Measurements from ENCODE around the gene PTPRT.

Gene PTPRT

GRCh38 chr20:42373049-42373448, 816.7 kb downstream of the PTPRT start:
- Histone ChIP-seq H3K4me1 (ENCODE audit: insufficient read depth, low read length) (no peaks in the 10 kb centered on the region), H3K9me3 (ENCODE audit: control insufficient read depth, insufficient read depth, low read length) (no peaks in the 10 kb centered on the region), H3K9ac (ENCODE audit: low read depth, low read length) (no peak overlapping the region), H3K36me3 (ENCODE audit: insufficient read depth, low read length) (no peaks in the 10 kb centered on the region)

GRCh38 chr20:42370075-42370474, 819.6 kb downstream of the PTPRT start:
- Histone ChIP-seq H3K9ac (ENCODE audit: low read depth, low read length) (no peak overlapping the region), H3K9me3 (ENCODE audit: control insufficient read depth, insufficient read depth, low read length) (no peaks in the 10 kb centered on the region), H3K4me1 (ENCODE audit: insufficient read depth, low read length) (no peaks in the 10 kb centered on the region), H3K36me3 (ENCODE audit: insufficient read depth, low read length) (no peaks in the 10 kb centered on the region)

- Histone ChIP-seq H3K9me3 (ENCODE audit: control insufficient read depth, insufficient read depth, low read length) (no peaks in the 10 kb centered on the region), H3K4me1 (ENCODE audit: insufficient read depth, low read length) (no peaks in the 10 kb centered on the region), H3K36me3 (ENCODE audit: insufficient read depth, low read length) (no peaks in the 10 kb centered on the region), H3K9ac (ENCODE audit: low read depth, low read length) (no peak overlapping the region)
These were observed 820.8 kb downstream of the PTPRT start for GRCh38 chr20:42368910-42369309.

- H3K9me3 ChIP-seq (ENCODE audit: control insufficient read depth, insufficient read depth, low read length) = no peaks in the 10 kb centered on the region
- H3K36me3 ChIP-seq (ENCODE audit: insufficient read depth, low read length) = no peaks in the 10 kb centered on the region
- H3K4me1 ChIP-seq (ENCODE audit: insufficient read depth, low read length) = no peaks in the 10 kb centered on the region
These were observed 823.1 kb downstream of the PTPRT start for GRCh38 chr20:42366626-42367025.

GRCh38 chr20:42364446-42364845, 825.3 kb downstream of the PTPRT start:
- Histone ChIP-seq H3K36me3 (ENCODE audit: insufficient read depth, low read length) (no peaks in the 10 kb centered on the region), H3K9ac (ENCODE audit: low read depth, low read length) (no peak overlapping the region), H3K4me1 (ENCODE audit: insufficient read depth, low read length) (no peaks in the 10 kb centered on the region), H3K9me3 (ENCODE audit: control insufficient read depth, insufficient read depth, low read length) (no peaks in the 10 kb centered on the region)

More at GRCh38 chr20:42366626-42367025, 823.1 kb downstream of the PTPRT start:
- no peak overlapping the region for H3K9ac ChIP-seq (ENCODE audit: low read depth, low read length)

GRCh38 chr20:42361402-42361970, 828.2 kb downstream of the PTPRT start:
- no peaks in the 10 kb centered on the region for H3K4me1 ChIP-seq (ENCODE audit: insufficient read depth, low read length)
- H3K9ac ChIP-seq (ENCODE audit: low read depth, low read length) = no peak overlapping the region
- no peaks in the 10 kb centered on the region for H3K36me3 ChIP-seq (ENCODE audit: insufficient read depth, low read length)
- no peaks in the 10 kb centered on the region for H3K9me3 ChIP-seq (ENCODE audit: control insufficient read depth, insufficient read depth, low read length)

- Histone ChIP-seq H3K4me1 (ENCODE audit: insufficient read depth, low read length) (no peaks in the 10 kb centered on the region), H3K9ac (ENCODE audit: low read depth, low read length) (no peak overlapping the region), H3K9me3 (ENCODE audit: control insufficient read depth, insufficient read depth, low read length) (no peaks in the 10 kb centered on the region), H3K36me3 (ENCODE audit: insufficient read depth, low read length) (no peaks in the 10 kb centered on the region)
These were observed 829.1 kb downstream of the PTPRT start for GRCh38 chr20:42360621-42361020.

- Histone ChIP-seq H3K9ac (ENCODE audit: low read depth, low read length) (no peak overlapping the region), H3K4me1 (ENCODE audit: insufficient read depth, low read length) (no peaks in the 10 kb centered on the region), H3K36me3 (ENCODE audit: insufficient read depth, low read length) (no peaks in the 10 kb centered on the region), H3K9me3 (ENCODE audit: control insufficient read depth, insufficient read depth, low read length) (no peaks in the 10 kb centered on the region)
These were observed 830.1 kb downstream of the PTPRT start for GRCh38 chr20:42359617-42360016.

- no peaks in the 10 kb centered on the region for H3K36me3 ChIP-seq (ENCODE audit: insufficient read depth, low read length)
- H3K4me1 ChIP-seq (ENCODE audit: insufficient read depth, low read length) = peaks cover 17% of the 10 kb centered on the region; the same call in 1 of the 2 replicates
- H3K9ac ChIP-seq (ENCODE audit: low read depth, low read length) = no peak overlapping the region
- no peaks in the 10 kb centered on the region for H3K9me3 ChIP-seq (ENCODE audit: control insufficient read depth, insufficient read depth, low read length)
These were observed 837.6 kb downstream of the PTPRT start for GRCh38 chr20:42352096-42352495.

- Histone ChIP-seq H3K9ac (ENCODE audit: low read depth, low read length) (no peak overlapping the region), H3K9me3 (ENCODE audit: control insufficient read depth, insufficient read depth, low read length) (no peaks in the 10 kb centered on the region), H3K36me3 (ENCODE audit: insufficient read depth, low read length) (no peaks in the 10 kb centered on the region), H3K4me1 (ENCODE audit: insufficient read depth, low read length) (peaks cover 17% of the 10 kb centered on the region; the same call in 1 of the 2 replicates)
These were observed 839.2 kb downstream of the PTPRT start for GRCh38 chr20:42350521-42350920.

GRCh38 chr20:42346189-42347170, 843.2 kb downstream of the PTPRT start:
- peaks cover 11% of the 10 kb centered on the region; the same call in 1 of the 2 replicates for H3K4me1 ChIP-seq (ENCODE audit: insufficient read depth, low read length)
- no peaks in the 10 kb centered on the region for H3K36me3 ChIP-seq (ENCODE audit: insufficient read depth, low read length)
- H3K9ac ChIP-seq (ENCODE audit: low read depth, low read length) = no peak overlapping the region
- H3K9me3 ChIP-seq (ENCODE audit: control insufficient read depth, insufficient read depth, low read length) = no peaks in the 10 kb centered on the region

GRCh38 chr20:42341654-42342053, 848.1 kb downstream of the PTPRT start:
- no peaks in the 10 kb centered on the region for H3K4me1 ChIP-seq (ENCODE audit: insufficient read depth, low read length)
- no peaks in the 10 kb centered on the region for H3K36me3 ChIP-seq (ENCODE audit: insufficient read depth, low read length)
- H3K9me3 ChIP-seq (ENCODE audit: control insufficient read depth, insufficient read depth, low read length) = no peaks in the 10 kb centered on the region
- H3K9ac ChIP-seq (ENCODE audit: low read depth, low read length) = no peak overlapping the region

GRCh38 chr20:42340368-42340767, 849.3 kb downstream of the PTPRT start:
- Histone ChIP-seq H3K9ac (ENCODE audit: low read depth, low read length) (no peak overlapping the region), H3K9me3 (ENCODE audit: control insufficient read depth, insufficient read depth, low read length) (no peaks in the 10 kb centered on the region), H3K4me1 (ENCODE audit: insufficient read depth, low read length) (no peaks in the 10 kb centered on the region), H3K36me3 (ENCODE audit: insufficient read depth, low read length) (no peaks in the 10 kb centered on the region)

GRCh38 chr20:42338294-42339201, 851.2 kb downstream of the PTPRT start:
- Histone ChIP-seq H3K4me1 (ENCODE audit: insufficient read depth, low read length) (no peaks in the 10 kb centered on the region), H3K9ac (ENCODE audit: low read depth, low read length) (no peak overlapping the region), H3K9me3 (ENCODE audit: control insufficient read depth, insufficient read depth, low read length) (no peaks in the 10 kb centered on the region), H3K36me3 (ENCODE audit: insufficient read depth, low read length) (no peaks in the 10 kb centered on the region)

Data from ES-I3 (cell line).